Stimulated activated CD4-positive, alpha-beta T cell treated with anti-CD3 and anti-CD28 coated beads, Interleukin-4, amount 100 ng/mL, for 48 hours (primary cell): ENCODE measurements around the gene AR.
"Not testable (repeated sequence)": the region's sequence is repeated elsewhere in the genome, so short reads cannot be mapped to it uniquely, and the experiment has no call there.

Experiments used
- DNase-seq, 2 donors: peaks; one replicate each; pipeline ENCODE4 v3.0.0-alpha.2; 2020; ENCODE audit warnings: low read depth in 2 of 2

The AR gene

DNA sequence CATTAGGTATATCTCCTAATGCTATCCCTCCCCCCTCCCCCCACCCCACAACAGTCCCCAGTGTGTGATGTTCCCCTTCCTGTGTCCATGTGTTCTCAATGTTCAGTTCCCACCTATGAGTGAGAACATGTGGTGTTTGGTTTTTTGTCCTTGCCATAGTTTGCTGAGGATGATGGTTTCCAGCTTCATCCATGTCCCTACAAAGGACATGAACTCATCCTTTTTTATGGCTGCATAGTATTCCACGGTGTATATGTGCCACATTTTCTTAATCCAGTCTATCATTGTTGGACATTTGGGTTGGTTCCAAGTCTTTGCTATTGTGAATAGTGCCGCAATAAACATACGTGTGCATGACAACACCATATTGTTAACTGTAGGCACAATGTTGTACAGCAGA is 93.5 kb downstream of the AR start:
- not testable (repeated sequence) for DNase-seq

DNA sequence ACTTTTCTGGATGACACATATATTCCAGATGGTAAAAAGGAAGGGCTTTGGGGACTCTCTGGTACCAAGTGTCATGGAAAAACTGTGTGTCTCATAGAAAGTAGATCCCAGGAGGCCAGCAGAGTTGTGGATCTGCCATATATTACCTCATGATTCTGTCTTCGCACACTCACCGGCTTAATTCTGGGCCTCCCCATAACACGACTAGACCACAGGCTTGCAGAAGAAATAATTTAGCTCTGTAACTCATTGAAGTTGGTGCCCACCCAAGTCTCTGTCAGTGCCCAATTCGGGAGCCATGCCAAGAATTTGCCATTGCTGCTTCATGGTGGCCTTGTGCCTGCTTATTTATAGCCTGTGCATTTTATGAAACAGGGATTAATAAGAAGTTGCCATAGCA is 104.5 kb downstream of the AR start:
- no peak for DNase-seq

DNA sequence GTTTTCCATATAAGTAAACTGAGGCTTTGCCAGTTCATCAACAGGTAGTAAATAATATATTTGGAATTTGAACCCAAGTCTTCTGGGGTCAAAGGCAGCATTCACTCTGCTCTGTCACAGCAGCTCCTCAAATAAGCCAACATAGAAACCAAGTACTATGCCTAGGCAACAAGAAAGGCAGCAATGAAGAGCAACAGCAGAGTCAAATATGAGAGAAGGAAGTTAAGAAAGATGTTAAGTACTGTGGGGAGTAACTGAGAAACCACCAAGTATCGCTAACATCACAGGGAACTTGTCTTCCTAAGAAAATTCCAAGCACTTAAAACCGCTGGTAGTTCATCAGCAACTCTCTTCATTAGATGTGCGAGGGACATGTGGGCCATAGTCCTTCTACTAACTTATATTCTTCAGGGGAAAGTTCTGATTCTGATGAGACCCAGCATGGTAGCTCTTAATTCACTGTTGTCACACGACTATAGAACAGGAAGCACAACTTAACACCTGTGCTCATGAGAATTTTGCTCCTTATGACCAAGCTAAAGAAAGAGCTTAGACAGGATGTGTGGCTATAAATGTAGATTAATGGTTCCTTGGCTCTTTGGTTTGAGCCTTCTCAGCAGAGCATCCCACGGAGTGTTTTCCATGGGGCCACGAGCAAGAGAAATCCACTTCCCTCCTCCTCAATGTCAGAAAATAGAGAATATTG is 107.8 kb downstream of the AR start:
- no peak for DNase-seq

DNA sequence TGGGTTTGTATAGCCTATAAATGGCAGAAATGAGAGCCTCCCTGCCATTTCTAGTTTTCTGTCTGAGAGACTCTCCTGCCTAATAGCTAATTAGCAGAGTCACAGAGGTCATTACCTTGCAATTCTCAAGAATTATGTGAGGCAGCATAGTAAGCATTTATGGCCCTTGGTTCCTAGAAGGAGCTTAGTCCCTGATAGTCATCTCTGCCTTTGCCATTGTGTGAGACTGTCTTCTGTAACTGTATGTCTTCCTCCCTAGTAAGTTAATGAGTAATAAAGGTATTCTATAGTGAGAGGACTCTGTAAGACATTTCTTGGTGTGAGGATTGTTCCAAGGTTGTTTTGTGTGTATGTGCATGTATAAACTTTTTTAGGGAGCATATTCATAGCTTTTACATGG is 108.7 kb downstream of the AR start:
- DNase-seq: no peak

DNA sequence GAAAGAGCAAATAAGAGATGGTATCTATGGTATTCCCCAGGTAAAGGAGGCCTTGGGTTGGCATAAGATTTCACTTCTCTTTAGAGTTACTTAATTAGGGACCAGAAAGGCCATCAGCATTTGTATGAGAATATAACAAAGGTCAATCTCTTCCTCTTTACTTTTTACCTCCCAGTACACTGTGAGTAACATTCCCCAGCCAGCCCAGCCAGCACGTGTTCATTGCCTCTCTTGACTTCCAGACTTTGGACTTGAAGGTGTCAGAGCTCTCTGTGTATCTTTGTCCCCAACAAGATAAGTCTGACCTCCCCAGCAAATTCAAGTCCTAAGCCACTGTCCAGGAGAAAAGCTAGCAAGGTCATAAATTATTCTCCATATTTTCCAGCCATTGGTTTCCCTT is 110.5 kb downstream of the AR start:
- DNase-seq: no peak

DNA sequence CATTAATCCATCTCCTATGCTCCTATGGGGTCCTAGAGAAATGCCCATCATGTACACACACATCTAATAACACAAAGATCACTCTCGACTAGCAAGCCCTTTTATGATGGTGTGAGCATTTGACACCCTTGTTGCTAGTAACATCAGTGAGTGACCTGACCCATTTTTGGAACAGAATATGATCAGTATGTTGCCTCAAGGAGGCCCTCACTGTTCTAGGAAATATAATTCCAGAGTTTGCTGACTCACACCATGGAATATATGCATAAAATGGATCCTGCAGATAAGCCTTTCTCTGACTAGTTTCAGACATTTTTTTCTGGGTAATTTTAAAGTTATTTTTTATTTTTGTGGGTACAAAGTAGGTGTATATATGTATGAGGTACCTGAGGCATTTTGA is 121.8 kb downstream of the AR start:
- no peak for DNase-seq

DNA sequence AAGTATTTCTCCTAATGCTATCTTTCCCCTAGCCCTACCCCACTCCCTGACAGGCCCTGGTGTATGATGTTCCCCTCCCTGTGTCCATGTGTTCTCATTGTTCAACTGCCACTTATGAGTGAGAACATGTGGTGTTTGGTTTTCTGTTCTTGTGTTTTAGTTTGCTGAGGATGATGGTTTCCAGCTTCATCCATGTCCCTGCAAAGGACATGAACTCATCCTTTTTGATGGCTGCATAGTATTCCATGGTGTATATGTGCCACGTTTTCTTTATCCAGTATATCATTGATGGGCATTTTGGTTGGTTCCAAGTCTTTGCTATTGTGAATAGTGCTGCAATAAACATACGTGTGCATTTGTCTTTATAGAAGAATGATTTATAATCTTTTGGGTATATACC is 126.9 kb downstream of the AR start:
- DNase-seq: not testable (repeated sequence)

DNA sequence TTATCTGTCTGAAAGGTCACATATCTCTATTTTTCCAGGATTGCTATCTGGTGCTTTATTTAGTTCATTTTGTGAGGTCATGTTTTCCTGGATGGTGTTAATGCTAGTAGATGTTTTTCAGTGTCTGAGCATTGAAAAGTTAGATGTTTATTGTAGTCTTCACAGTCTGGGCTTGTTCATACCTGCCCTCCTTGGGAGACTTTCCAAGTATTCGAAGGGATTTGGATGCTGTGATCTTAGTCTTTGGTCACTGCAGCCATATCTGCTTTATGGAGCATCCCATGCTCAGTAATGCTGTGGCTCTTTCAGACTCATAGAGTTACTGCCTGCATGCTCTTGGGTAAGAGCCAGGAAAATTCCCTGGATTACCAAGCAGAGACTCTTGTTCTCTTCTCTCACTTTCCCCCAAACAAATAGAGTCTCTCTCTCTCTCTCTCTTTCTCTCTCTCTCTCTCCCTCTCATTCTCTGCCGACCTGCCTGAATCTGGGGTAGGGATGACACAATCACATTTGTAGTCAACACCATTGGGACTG is 130.0 kb downstream of the AR start:
- DNase-seq: no peak

DNA sequence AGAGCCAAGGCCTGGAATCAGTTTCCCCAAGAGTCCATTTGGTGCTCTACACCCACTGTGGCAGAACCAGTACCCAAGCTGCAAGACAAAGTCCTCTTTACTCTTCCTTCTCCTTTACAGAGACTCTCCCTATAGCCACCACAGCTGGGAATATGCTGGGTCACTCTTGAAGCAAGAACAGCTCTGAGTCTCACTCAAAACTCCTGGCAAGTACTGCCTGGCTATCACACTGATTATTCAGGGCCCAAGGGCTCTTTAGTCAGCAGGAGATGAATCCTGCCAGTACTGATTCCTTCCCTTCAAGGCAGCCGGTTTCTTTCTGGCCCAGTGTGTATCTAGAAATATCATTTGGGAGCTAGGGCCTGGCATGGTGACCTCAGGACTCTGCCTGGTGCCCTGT is 130.9 kb downstream of the AR start:
- no peak for DNase-seq

DNA sequence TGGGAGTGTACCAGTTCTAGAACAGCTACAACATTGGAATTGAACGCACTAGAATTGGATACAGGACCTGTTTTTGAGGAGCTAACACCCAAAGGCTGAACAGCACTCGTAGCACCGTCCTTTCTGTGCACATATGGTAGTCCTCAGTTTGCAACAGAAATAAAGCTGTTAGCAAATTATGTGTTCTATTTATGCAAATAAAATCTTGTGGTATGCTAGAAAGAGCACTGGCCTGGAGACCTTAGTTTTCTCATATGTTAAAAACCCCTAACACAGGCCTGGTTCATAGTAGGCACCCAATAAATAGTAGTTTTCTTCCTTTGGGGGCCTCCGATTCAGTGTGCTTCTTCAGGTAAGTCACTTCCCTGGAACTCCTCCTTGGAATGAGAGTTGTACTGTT is 140.3 kb downstream of the AR start:
- DNase-seq: no peak

DNA sequence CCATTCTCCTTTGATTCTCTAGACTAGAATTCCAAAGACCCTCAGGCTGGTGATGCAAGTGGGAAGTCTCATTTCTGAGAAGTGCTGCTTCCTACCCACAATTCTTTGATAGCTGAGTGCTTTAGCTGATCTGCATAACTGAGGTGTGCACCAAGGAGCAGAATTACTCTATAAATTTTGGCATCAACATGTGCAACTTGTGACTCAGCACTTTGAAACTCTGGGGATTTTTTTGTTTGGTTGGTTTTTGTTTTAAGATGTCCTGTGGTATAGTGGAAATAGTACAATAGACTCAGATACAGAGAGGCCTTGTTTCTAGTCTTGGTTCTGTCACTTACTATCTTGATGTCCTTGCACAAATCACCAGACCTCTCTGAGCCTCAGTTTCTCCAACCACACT is 148.4 kb downstream of the AR start:
- no peak for DNase-seq

DNA sequence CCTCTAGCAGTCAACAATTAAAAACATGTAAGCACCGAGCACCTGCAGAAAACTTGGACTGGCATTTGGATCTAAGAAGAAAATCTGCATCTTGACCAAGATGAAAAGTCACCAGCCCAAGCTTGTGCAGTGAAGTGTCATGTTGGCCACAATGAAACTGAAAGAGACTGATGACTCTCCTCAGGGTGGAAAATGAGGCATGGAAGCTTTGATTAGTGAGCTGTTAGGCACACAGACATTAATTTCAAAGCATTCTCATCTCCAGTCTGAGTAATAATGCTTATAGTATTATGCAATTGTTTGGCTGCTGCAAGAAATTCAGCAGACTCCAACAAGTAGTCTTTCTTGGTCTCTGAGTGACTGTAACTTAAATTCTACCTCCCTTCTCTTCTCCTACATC is 150.1 kb downstream of the AR start:
- no peak for DNase-seq

DNA sequence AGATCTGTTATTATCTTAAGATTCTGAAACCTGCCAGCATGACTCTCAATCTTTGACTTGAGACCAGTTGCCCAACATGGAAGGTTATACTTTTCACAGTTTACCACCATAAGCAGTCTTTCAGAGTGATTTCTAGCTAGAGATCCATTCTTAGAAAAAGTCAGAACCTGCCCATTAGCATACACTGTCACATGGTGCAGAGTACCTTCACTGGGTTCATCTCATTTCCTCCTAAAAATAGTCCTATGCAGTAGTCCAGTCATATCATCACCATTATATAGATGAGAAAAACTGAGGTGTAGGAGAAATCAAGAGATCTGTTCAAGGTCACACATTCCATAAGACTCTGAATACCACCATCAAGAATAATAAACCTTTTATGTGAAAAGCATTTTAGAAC is 153.6 kb downstream of the AR start:
- DNase-seq: no peak

DNA sequence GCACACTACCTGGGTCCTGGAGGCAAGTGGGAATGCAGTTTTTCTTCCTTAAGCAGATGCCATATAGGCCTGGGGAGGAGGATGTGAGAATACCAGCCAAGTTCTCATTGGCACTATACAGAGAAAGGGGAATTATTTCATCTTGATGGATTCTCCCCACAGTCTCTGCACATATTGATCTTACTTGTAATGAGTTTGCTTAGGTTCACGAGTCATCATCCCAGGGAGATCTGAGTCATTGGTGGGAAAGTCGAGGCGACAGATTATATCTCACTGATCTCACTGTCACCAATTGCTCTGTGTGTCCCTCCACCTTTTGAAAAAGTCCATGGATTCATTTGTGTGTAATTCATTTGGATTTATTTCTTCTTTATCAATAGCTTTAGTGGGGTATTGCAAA is 156.8 kb downstream of the AR start:
- no peak for DNase-seq

DNA sequence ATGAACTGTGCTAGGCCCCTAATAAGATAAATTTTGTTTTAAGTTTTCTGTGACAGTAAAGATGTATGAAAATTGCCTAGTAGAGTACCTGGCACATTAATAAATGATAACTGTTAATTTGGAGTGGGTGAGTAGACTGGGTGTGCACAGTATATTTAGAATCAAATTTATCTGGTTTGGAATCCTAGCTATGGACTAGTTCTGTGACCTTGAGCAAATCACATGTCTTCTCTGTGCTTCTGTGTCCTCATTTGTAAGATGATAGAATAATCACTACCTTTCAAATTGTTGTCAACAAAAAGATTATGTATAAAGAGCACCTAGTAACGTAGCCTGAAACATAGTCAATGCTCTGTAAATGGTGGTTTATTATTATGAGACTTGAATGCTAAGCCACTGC is 170.2 kb downstream of the AR start:
- DNase-seq: no peak

DNA sequence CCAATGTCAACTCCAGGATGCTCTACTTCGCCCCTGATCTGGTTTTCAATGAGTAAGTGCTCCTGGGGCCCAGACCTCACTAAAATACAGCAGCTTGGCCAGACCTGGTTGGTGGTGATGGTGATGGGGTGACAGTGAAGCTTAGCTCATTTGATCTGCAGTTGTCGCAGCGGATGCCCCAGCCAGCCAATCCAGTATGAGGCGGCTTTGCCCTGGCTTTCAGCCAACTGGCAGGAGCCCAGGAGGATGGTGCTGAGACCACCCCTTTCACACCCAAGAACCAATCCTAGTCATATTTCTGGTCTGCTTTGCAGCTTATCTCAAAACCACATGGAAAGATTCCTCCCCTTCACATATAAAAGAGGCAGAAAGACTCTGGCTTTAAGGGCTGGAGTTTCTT is 173.8 kb downstream of the AR start:
- no peak for DNase-seq

DNA sequence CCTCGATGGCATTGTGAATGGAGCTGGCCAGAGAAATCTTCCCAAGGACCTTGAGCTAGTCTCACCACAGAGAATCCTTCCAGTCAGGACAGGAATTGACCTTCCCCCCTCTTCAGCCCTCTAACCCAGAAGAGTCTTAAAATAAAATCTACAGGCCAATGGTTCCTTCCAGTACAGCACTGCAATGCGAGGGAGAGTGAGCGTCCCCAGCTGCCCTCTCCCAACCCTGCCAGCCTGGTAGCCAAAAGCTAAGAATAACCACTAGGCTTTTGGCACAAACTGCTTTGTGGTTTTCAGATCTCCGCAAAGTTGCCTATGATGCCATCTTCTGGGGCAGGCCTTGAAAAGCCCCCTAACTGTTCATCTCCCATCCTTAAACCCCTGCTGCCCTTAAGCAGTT is 175.1 kb downstream of the AR start:
- no peak for DNase-seq

DNA sequence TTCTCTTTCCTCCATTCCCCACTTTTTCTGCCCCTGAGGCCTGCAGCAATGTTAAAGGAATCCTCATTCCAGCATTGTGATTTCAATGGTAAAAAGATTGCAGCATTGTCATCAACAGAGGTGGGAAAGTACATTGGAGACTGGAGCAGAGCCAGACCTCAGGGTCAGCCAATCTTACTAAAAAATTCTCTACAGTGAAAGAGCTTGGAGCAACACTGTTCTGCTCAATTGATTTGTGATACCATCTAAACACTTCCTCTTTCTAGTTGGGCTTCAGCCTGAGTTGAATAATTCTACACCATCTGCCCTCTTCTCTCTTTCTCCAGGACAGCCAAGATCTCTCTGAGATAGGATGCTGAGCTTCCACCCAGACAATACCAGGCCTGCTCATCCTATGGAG is 176.5 kb downstream of the AR start:
- DNase-seq: no peak

DNA sequence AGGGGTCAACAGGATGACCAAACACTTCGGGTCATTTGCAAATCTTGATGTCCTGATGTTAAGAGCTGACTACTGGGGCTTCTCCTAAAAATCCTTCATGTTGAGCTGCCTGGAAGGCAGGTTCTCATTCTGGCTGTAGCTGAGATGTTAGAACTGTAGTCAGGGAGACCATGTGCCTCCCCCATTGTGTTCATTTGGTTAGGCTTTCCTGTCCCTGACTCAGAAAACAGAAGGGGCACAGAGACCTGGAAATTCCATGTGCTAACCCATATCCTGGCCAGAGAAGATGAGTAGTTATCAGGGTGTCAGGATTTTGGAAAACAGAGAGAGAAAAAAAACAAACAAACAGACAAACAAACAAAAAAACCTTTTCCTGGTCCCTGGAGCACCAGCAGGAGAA is 177.5 kb downstream of the AR start:
- DNase-seq: no peak

DNA sequence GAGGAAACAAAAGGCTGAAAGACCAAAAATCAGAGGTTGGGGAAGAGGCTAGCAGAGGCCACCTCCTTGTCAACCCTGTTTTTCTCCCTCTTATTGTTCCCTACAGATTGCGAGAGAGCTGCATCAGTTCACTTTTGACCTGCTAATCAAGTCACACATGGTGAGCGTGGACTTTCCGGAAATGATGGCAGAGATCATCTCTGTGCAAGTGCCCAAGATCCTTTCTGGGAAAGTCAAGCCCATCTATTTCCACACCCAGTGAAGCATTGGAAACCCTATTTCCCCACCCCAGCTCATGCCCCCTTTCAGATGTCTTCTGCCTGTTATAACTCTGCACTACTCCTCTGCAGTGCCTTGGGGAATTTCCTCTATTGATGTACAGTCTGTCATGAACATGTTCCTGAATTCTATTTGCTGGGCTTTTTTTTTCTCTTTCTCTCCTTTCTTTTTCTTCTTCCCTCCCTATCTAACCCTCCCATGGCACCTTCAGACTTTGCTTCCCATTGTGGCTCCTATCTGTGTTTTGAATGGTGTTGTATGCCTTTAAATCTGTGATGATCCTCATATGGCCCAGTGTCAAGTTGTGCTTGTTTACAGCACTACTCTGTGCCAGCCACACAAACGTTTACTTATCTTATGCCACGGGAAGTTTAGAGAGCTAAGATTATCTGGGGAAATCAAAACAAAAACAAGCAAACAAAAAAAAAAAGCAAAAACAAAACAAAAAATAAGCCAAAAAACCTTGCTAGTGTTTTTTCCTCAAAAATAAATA is 179.9 kb downstream of the AR start:
- DNase-seq: no peak

DNA sequence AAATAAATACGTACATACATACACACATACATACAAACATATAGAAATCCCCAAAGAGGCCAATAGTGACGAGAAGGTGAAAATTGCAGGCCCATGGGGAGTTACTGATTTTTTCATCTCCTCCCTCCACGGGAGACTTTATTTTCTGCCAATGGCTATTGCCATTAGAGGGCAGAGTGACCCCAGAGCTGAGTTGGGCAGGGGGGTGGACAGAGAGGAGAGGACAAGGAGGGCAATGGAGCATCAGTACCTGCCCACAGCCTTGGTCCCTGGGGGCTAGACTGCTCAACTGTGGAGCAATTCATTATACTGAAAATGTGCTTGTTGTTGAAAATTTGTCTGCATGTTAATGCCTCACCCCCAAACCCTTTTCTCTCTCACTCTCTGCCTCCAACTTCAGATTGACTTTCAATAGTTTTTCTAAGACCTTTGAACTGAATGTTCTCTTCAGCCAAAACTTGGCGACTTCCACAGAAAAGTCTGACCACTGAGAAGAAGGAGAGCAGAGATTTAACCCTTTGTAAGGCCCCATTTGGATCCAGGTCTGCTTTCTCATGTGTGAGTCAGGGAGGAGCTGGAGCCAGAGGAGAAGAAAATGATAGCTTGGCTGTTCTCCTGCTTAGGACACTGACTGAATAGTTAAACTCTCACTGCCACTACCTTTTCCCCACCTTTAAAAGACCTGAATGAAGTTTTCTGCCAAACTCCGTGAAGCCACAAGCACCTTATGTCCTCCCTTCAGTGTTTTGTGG is 180.7 kb downstream of the AR start:
- no peak for DNase-seq

DNA sequence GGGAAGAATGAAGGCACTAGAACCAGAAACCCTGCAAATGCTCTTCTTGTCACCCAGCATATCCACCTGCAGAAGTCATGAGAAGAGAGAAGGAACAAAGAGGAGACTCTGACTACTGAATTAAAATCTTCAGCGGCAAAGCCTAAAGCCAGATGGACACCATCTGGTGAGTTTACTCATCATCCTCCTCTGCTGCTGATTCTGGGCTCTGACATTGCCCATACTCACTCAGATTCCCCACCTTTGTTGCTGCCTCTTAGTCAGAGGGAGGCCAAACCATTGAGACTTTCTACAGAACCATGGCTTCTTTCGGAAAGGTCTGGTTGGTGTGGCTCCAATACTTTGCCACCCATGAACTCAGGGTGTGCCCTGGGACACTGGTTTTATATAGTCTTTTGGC is 181.7 kb downstream of the AR start:
- DNase-seq: no peak

DNA sequence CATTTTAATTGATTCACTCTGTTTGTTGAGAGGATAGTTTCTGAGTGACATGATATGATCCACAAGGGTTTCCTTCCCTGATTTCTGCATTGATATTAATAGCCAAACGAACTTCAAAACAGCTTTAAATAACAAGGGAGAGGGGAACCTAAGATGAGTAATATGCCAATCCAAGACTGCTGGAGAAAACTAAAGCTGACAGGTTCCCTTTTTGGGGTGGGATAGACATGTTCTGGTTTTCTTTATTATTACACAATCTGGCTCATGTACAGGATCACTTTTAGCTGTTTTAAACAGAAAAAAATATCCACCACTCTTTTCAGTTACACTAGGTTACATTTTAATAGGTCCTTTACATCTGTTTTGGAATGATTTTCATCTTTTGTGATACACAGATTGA is 182.2 kb downstream of the AR start:
- no peak for DNase-seq
